K562 (cell line): ENCODE measurements around the gene MMP12. TPM values are rescaled to one million over a fixed set of nuclear protein-coding genes. Genes with fewer than 3 reads are reported as not detected.

Experiments used
- ATAC-seq: fragments of 200-7000 bp; cut with Tn5 transposase; 3 replicates; pipeline ENCODE4 v1.9.1; 2020; ENCODE audit warnings: moderate library complexity
- BruUV-seq: library from RNA; stranded (reverse); fragments of 400-500 nt; replicated peaks from 2 replicates; lab custom pipeline; 2021; lab: Mats Ljungman, UMichigan
- CTCF ChIA-PET: fragments of 300-600 bp; formaldehyde crosslinking; extraction: SDS; loops from one replicate; lab custom pipeline; 2021; ENCODE audit warnings: low intra/inter-chr PET ratio; lab: Yijun Ruan, JAX
- POLR2A ChIA-PET: fragments of 300-600, 350-650 bp; sonication (Branson Sonifier 250); formaldehyde crosslinking; extraction: SDS; loops from one replicate; lab custom pipeline; 2021; ENCODE audit warnings: antibody characterized with exemption, inconsistent platforms; lab: Yijun Ruan, JAX
- DNase-seq, 4 experiments: peaks; one replicate each; pipeline versions ENCODE4 v3.0.0 to v3.0.0-alpha.2; 2011 to 2018; ENCODE audit warnings: low spot score in 3 of 4, mixed read lengths in 3 of 4; ENCODE audit errors: extremely low read depth in 1 of 4
- FAIRE-seq: peaks from 2 replicates; lab custom pipeline; 2011; peaks lifted over from hg19 to GRCh38; lab: Jason Lieb, UNC
- H2AFZ ChIP-seq: 2 replicates; pipeline ENCODE4 v1.6.0; 2011; ENCODE audit warnings: low read depth, low read length, control low read depth, inconsistent platforms
- H3K27ac ChIP-seq: fragments of 200-600 bp; 3 replicates; pipeline ENCODE4 v1.8.0; 2011; ENCODE audit warnings: low read depth, mild to moderate bottlenecking, control low read depth, inconsistent platforms, low read length, moderate library complexity, mixed read lengths; ENCODE audit errors: extremely low read depth
- H3K27me3 ChIP-seq, 2 experiments: fragments of 300-600 bp in 1 of 2; 2 replicates in 1 of 2; 3 replicates in 1 of 2; pipeline versions ENCODE4 v1.6.0 to v1.8.0; 2011; ENCODE audit warnings: inconsistent platforms in 2 of 2, low read length in 2 of 2, mild to moderate bottlenecking in 1 of 2, mixed read lengths in 1 of 2, moderate library complexity in 1 of 2; ENCODE audit not compliant: control insufficient read depth in 2 of 2, insufficient read depth in 2 of 2
- H3K36me3 ChIP-seq: fragments of 300-600 bp; 3 replicates; pipeline ENCODE4 v1.8.0; 2011; ENCODE audit warnings: mild to moderate bottlenecking, low read length, inconsistent platforms; ENCODE audit not compliant: control insufficient read depth, insufficient read depth
- H3K4me1 ChIP-seq, 2 experiments: fragments of 200-600 bp in 1 of 2; replicated peaks in 1 of 2; 2 replicates in 1 of 2; 3 replicates in 1 of 2; pipeline versions ENCODE4 v1.5.1 to v1.8.0; 2011; ENCODE audit warnings: inconsistent platforms in 2 of 2, low read length in 2 of 2, mild to moderate bottlenecking in 1 of 2, mixed read lengths in 1 of 2, moderate library complexity in 1 of 2; ENCODE audit not compliant: control insufficient read depth in 2 of 2, insufficient read depth in 2 of 2
- H3K4me2 ChIP-seq: 2 replicates; pipeline ENCODE4 v1.6.1; 2011; ENCODE audit warnings: low read length, control low read depth, inconsistent platforms, mixed read lengths; ENCODE audit not compliant: insufficient read depth
- H3K4me3 ChIP-seq: fragments of 200-600 bp; sonication (generic), shearing (Covaris generic); 2 replicates; pipeline ENCODE4 v1.5.1; 2016; ENCODE audit warnings: control low read depth, inconsistent platforms
- H3K79me2 ChIP-seq: fragments of 200-600 bp; 3 replicates; pipeline ENCODE4 v1.8.0; 2011; ENCODE audit warnings: low read length, inconsistent platforms; ENCODE audit not compliant: control insufficient read depth, insufficient read depth
- H3K9ac ChIP-seq, 2 experiments: 2 replicates each; pipeline versions ENCODE4 v1.6.0 to v1.6.1; 2011; ENCODE audit warnings: low read depth in 2 of 2, low read length in 2 of 2, control low read depth in 1 of 2, inconsistent platforms in 1 of 2, mild to moderate bottlenecking in 1 of 2, mixed read lengths in 1 of 2; ENCODE audit not compliant: insufficient read depth in 1 of 2
- H3K9me1 ChIP-seq: one replicate; pipeline ENCODE4 v1.6.0; 2011; ENCODE audit warnings: inconsistent platforms, mild to moderate bottlenecking, low read length, moderate library complexity; ENCODE audit not compliant: control insufficient read depth, insufficient read depth
- H3K9me3 ChIP-seq: replicated peaks from 2 replicates; pipeline ENCODE4 v1.5.1; 2011; ENCODE audit warnings: low read depth, low read length, inconsistent platforms; ENCODE audit not compliant: control insufficient read depth, insufficient read depth
- H4K20me1 ChIP-seq: replicated peaks from 2 replicates; pipeline ENCODE4 v1.6.1; 2011; ENCODE audit warnings: low read length, inconsistent platforms, mixed read lengths; ENCODE audit not compliant: control insufficient read depth, insufficient read depth
- CC2D1A ChIP-seq: fragments of 450-650 bp; IDR thresholded peaks from 2 replicates; pipeline ENCODE4 v1.6.1; 2017; ENCODE audit warnings: mild to moderate bottlenecking
- ELF1 ChIP-seq: fragments of 200-800 bp; sonication (Bioruptor generic); IDR thresholded peaks from 2 replicates; pipeline ENCODE4 v1.6.1; 2016; ENCODE audit warnings: missing genetic modification characterization, missing compliant biosample characterization
- NCOA4 ChIP-seq: fragments of 450-650 bp; IDR thresholded peaks from 2 replicates; pipeline ENCODE4 v1.6.1; 2018; ENCODE audit warnings: mild to moderate bottlenecking; ENCODE audit not compliant: partially characterized antibody
- RBM14 ChIP-seq: fragments of 200-400 bp; formaldehyde crosslinking; IDR thresholded peaks from 2 replicates; pipeline ENCODE4 v1.6.1; 2018; ENCODE audit warnings: low read depth, mild to moderate bottlenecking, low read length, moderate library complexity, borderline replicate concordance; ENCODE audit not compliant: insufficient read depth
- SMARCE1 ChIP-seq: fragments of 450-650 bp; IDR thresholded peaks from 2 replicates; pipeline ENCODE4 v1.7.1; 2016; ENCODE audit warnings: mild to moderate bottlenecking
- ZNF184 ChIP-seq: sonication (generic); formaldehyde crosslinking; IDR thresholded peaks from 2 replicates; pipeline ENCODE4 v1.5.0; 2020; ENCODE audit warnings: missing genetic modification reagents
- ZZZ3 ChIP-seq: fragments of 450-650 bp; IDR thresholded peaks from 2 replicates; pipeline ENCODE4 v1.6.1; 2016; ENCODE audit warnings: antibody characterized with exemption, mild to moderate bottlenecking, moderate library complexity
- WGBS: fragments of 100-300 bp; shearing (Covaris generic); methylation state at CpG from one replicate; pipeline ENCODE4 v1.1.6; 2016; ENCODE audit warnings: low coverage, mixed read lengths; ENCODE audit not compliant: insufficient coverage; ENCODE audit errors: missing lambda C conversion rate; 5-methylcytosine and 5-hydroxymethylcytosine counted together
- in situ Hi-C: fragments of 300-500 bp; cut with MboI; formaldehyde crosslinking; loops from 4 replicates; pipeline ENCODE4 v1.15.0; 2018; ENCODE audit warnings: inconsistent platforms, mixed read lengths
- intact Hi-C: fragments of 100-400 bp; cut with micrococcal nuclease; formaldehyde crosslinking; loops from 2 replicates; pipeline ENCODE4 v1.14.2; 2022
- polyA plus RNA-seq, 8 experiments: library from polyadenylated mRNA; depleted of rRNA in 4 of 8; stranded (reverse) in 5 of 8; unstranded in 3 of 8; fragments of >200 nt; fragmentation: Nextera tagmentation in 2 of 8; fragmentation: Illumina TruSeq in 1 of 8; extraction: Ambion mirVana in 2 of 8; extraction: Trizol in 1 of 8; gene quantifications; 2 replicates each; pipeline versions ENCODE4 v1.2.1 to v1.2.3, GENCODE V29; 2011 to 2014; ENCODE audit warnings: inconsistent platforms in 1 of 8, missing spikeins in 1 of 8
- total RNA-seq, 7 experiments: library from RNA; depleted of rRNA in 6 of 7; stranded (reverse); fragments of >200 nt in 6 of 7; fragmentation: Illumina TruSeq in 2 of 7; extraction: Trizol in 2 of 7; gene quantifications; 2 replicates each; pipeline versions ENCODE4 v1.2.1 to v1.2.3, GENCODE V29; 2011 to 2021; ENCODE audit warnings: low replicate concordance in 1 of 7
- TF ChIP-seq, protein P1 (sequence below), 2 experiments: fragments of 150-350 bp in 1 of 2; IDR thresholded peaks; 2 replicates each; pipeline ENCODE4 v1.6.1; 2012 to 2016; ENCODE audit warnings: low read depth in 2 of 2, low read length in 2 of 2, mild to moderate bottlenecking in 1 of 2, moderate library complexity in 1 of 2

Gene MMP12
- total and polyA plus RNA-seq, 9 of the 15 experiments (the other 6 are each of a cell fraction or from before 2014, with no cell fraction given) = not detected

DNA sequence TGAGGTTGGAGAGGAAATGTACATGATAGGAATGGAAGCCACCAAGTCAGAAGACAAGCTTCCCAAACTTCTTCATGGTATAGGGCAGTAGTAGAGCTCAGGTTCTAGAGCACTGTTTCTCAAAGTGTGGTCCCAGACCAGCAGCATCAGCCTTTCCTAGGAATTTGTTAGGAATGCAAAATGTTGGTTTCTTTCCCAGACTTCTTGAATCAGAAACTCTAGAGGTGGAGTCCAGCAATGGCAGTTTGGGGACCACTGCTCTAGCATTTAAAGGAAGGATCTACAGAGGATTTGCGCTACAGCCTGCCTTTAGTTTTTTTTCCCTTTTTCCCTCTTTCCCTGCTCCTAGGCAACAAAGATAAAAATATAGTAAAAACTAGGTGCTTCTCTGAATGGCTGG, 17.0 kb upstream of the MMP12 start:
- Histone ChIP-seq H3K79me2 (no peaks in the 10 kb centered on the region), H3K27ac (no peak overlapping the region), H3K4me1 (no peaks in the 10 kb centered on the region), H3K4me3 (no peak overlapping the region), H4K20me1 (no peaks in the 10 kb centered on the region), H3K9me3 (no peaks in the 10 kb centered on the region), H3K27me3 (no peaks in the 10 kb centered on the region), H2AFZ (no peak overlapping the region), H3K36me3 (no peaks in the 10 kb centered on the region), H3K9ac (no peak overlapping the region), H3K9me1 (no peaks in the 10 kb centered on the region), H3K4me2 (no peak overlapping the region)
- in situ Hi-C loops (no loop called here), intact Hi-C loops (no loop called here)
- no TSS peak for BruUV-seq
- 0% methylated on average over 1 of the region's 1 CpG for WGBS
- FAIRE-seq = no peak
- no peak for DNase-seq
- POLR2A ChIA-PET = no interaction called here
- no peak for ATAC-seq
- CTCF ChIA-PET = no interaction called here
- TF ChIP-seq ZZZ3 = no peak
- no peak for TF ChIP-seq ELF1 (tag)
- no peak for TF ChIP-seq CC2D1A
- TF ChIP-seq RBM14 = no peak

DNA sequence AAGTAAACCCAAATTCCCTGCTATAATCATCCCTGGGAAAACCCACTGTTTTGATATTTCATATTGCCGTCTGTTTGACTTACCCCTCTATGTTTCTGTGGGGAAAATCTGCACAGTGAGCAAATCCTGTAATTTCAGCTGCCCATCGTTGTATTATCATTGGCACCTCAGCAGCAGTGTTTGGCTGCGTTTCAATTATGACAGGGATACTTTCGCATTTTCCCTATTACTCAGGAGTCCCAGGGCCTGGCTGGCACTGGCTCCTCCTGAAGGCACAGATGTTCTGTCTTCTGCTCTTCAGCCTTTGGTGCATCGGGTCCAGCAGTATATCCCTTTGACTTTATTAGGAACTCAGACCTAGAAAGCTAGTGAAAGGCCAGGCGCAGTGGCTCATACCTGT, 12.2 kb upstream of the MMP12 start:
- no TSS peak for BruUV-seq

More for the DNA sequence above, 12.2 kb upstream of the MMP12 start:
- FAIRE-seq (no peak), DNase-seq (no peak), ATAC-seq (no peak)
- CTCF ChIA-PET = no interaction called here
- Histone ChIP-seq H3K27me3 (no peaks in the 10 kb centered on the region), H3K4me3 (no peak overlapping the region), H4K20me1 (no peaks in the 10 kb centered on the region), H3K9me1 (no peaks in the 10 kb centered on the region), H3K27ac (no peak overlapping the region), H3K36me3 (no peaks in the 10 kb centered on the region), H2AFZ (no peak overlapping the region), H3K9ac (no peak overlapping the region), H3K79me2 (no peaks in the 10 kb centered on the region), H3K9me3 (no peaks in the 10 kb centered on the region), H3K4me2 (no peak overlapping the region), H3K4me1 (no peaks in the 10 kb centered on the region)
- intact Hi-C loops (no loop called here), in situ Hi-C loops (no loop called here)
- POLR2A ChIA-PET = no interaction called here
- no peak for TF ChIP-seq ZNF184
- TF ChIP-seq, protein P1, sequence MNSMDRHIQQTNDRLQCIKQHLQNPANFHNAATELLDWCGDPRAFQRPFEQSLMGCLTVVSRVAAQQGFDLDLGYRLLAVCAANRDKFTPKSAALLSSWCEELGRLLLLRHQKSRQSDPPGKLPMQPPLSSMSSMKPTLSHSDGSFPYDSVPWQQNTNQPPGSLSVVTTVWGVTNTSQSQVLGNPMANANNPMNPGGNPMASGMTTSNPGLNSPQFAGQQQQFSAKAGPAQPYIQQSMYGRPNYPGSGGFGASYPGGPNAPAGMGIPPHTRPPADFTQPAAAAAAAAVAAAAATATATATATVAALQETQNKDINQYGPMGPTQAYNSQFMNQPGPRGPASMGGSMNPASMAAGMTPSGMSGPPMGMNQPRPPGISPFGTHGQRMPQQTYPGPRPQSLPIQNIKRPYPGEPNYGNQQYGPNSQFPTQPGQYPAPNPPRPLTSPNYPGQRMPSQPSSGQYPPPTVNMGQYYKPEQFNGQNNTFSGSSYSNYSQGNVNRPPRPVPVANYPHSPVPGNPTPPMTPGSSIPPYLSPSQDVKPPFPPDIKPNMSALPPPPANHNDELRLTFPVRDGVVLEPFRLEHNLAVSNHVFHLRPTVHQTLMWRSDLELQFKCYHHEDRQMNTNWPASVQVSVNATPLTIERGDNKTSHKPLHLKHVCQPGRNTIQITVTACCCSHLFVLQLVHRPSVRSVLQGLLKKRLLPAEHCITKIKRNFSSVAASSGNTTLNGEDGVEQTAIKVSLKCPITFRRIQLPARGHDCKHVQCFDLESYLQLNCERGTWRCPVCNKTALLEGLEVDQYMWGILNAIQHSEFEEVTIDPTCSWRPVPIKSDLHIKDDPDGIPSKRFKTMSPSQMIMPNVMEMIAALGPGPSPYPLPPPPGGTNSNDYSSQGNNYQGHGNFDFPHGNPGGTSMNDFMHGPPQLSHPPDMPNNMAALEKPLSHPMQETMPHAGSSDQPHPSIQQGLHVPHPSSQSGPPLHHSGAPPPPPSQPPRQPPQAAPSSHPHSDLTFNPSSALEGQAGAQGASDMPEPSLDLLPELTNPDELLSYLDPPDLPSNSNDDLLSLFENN (IDR thresholded peaks at IDR 0.05; ENCODE audit: low read depth in 2 of 2, low read length in 2 of 2) = no peak
- no peak for TF ChIP-seq NCOA4
- no peak for TF ChIP-seq SMARCE1
- WGBS = 1% methylated on average over 6 of the region's 6 CpGs
